B cell (primary cell): Measurements from ENCODE around the gene SLC16A1. TPM values are rescaled to one million over a fixed set of nuclear protein-coding genes. Genes with fewer than 3 reads are reported as not detected.

Experiments
- ATAC-seq: fragments of 200-7000 bp; cut with Tn5 transposase; one replicate; pipeline ENCODE4 v1.10.0; 2021; ENCODE audit warnings: low read depth, mild to moderate bottlenecking, moderate number of reproducible peaks, moderate library complexity
- CTCF ChIA-PET: fragments of 350-600 bp; sonication (Branson Sonifier 250); formaldehyde crosslinking; loops from one replicate; lab custom pipeline; 2021; ENCODE audit warnings: antibody characterized with exemption, inconsistent platforms; lab: Charles Lee
- POLR2A ChIA-PET: fragments of 350-600 bp; sonication (Branson Sonifier 250); formaldehyde crosslinking; loops from one replicate; lab custom pipeline; 2021; ENCODE audit warnings: antibody characterized with exemption; lab: Charles Lee
- DNase-seq: peaks from one replicate; pipeline ENCODE4 v3.0.0; 2013
- H2AFZ ChIP-seq: 2 replicates; pipeline ENCODE4 v1.6.1; 2012; ENCODE audit warnings: mild to moderate bottlenecking, low read depth, low read length; ENCODE audit not compliant: insufficient read depth, poor library complexity, severe bottlenecking
- H3K27ac ChIP-seq, 2 donors: 1 replicate in 1 of 2; 2 replicates in 1 of 2; pipeline ENCODE4 v1.5.1; 2012 to 2013; ENCODE audit warnings: low read length in 2 of 2, mild to moderate bottlenecking in 2 of 2, moderate library complexity in 1 of 2
- H3K27me3 ChIP-seq, 4 experiments: fragments of 200-600 bp in 1 of 4; sonication (generic) in 1 of 4; replicated peaks in 1 of 4; 1 replicate in 2 of 4; 2 replicates in 2 of 4; pipeline versions ENCODE4 v1.6.1 to v1.7.0; 2013 to 2016; ENCODE audit warnings: low read length in 3 of 4, mild to moderate bottlenecking in 2 of 4, mixed read lengths in 1 of 4, moderate library complexity in 1 of 4; ENCODE audit not compliant: insufficient read depth in 4 of 4, control insufficient read depth in 3 of 4; ENCODE audit errors: control extremely low read depth in 1 of 4
- H3K36me3 ChIP-seq, 2 experiments: replicated peaks in 1 of 2; 1 replicate in 1 of 2; 2 replicates in 1 of 2; pipeline versions ENCODE4 v1.6.1 to v1.7.1; 2013; ENCODE audit warnings: low read length in 1 of 2; ENCODE audit not compliant: insufficient read depth in 2 of 2, control insufficient read depth in 1 of 2; ENCODE audit errors: control extremely low read depth in 1 of 2, extremely low read depth in 1 of 2
- H3K4me1 ChIP-seq, 2 donors: fragments of 200-600 bp in 1 of 2; sonication (generic) in 1 of 2; 1 replicate in 1 of 2; 2 replicates in 1 of 2; pipeline versions ENCODE4 v1.5.1 to v1.6.1; 2013 to 2017; ENCODE audit warnings: low read length in 2 of 2; ENCODE audit not compliant: control insufficient read depth in 2 of 2, insufficient read depth in 2 of 2
- H3K4me2 ChIP-seq: replicated peaks from 2 replicates; pipeline ENCODE3; 2012; ENCODE audit warnings: mild to moderate bottlenecking, low read depth, low read length; ENCODE audit not compliant: poor library complexity, severe bottlenecking
- H3K4me3 ChIP-seq, 5 experiments: fragments of 200-600 bp in 1 of 5; sonication (generic) in 1 of 5; 1 replicate in 3 of 5; 2 replicates in 2 of 5; pipeline versions ENCODE4 v1.5.1 to v1.7.0; 2011 to 2016; ENCODE audit warnings: low read length in 4 of 5, mild to moderate bottlenecking in 4 of 5, low read depth in 2 of 5, control low read depth in 1 of 5, moderate library complexity in 1 of 5; ENCODE audit not compliant: insufficient read depth in 1 of 5; ENCODE audit errors: control extremely low read depth in 1 of 5, extremely low read depth in 1 of 5
- H3K79me2 ChIP-seq: fragments of 200-600 bp; sonication (generic); one replicate; pipeline ENCODE4 v1.6.0; 2016; ENCODE audit warnings: low read length; ENCODE audit not compliant: control insufficient read depth, insufficient read depth
- H3K9ac ChIP-seq: fragments of 200-600 bp; sonication (generic); 2 replicates; pipeline ENCODE4 v1.6.1; 2017; ENCODE audit warnings: mild to moderate bottlenecking, low read length, moderate library complexity
- H3K9me3 ChIP-seq, 3 donors: one replicate each; pipeline versions ENCODE4 v1.6.1 to v1.7.1; 2013; ENCODE audit warnings: low read length in 2 of 3; ENCODE audit not compliant: control insufficient read depth in 2 of 3, insufficient read depth in 1 of 3; ENCODE audit errors: control extremely low read depth in 1 of 3
- H4K20me1 ChIP-seq: 2 replicates; pipeline ENCODE4 v1.6.0; 2012; ENCODE audit warnings: mild to moderate bottlenecking, low read length; ENCODE audit not compliant: insufficient read depth, control insufficient read depth, poor library complexity, severe bottlenecking
- H3K27ac Mint-ChIP-seq: one replicate; pipeline ENCODE4 v1.8.0; 2021; ENCODE audit warnings: mixed read lengths
- H3K27me3 Mint-ChIP-seq: one replicate; pipeline ENCODE4 v1.8.0; 2021; ENCODE audit warnings: mixed read lengths
- H3K4me1 Mint-ChIP-seq: one replicate; pipeline ENCODE4 v1.8.0; 2021; ENCODE audit warnings: mixed read lengths
- H3K4me3 Mint-ChIP-seq: one replicate; pipeline ENCODE4 v1.8.0; 2021; ENCODE audit warnings: mixed read lengths
- H3K9me3 Mint-ChIP-seq: one replicate; pipeline ENCODE4 v1.8.0; 2022; ENCODE audit warnings: mixed read lengths; ENCODE audit not compliant: insufficient read depth
- CTCF ChIP-seq: fragments of 200-600 bp; IDR thresholded peaks from one replicate; pipeline ENCODE4 v1.8.0; 2022; ENCODE audit warnings: antibody characterized with exemption, mild to moderate bottlenecking
- EZH2 ChIP-seq: IDR thresholded peaks from 2 replicates; pipeline ENCODE4 v1.6.1; 2012; ENCODE audit warnings: borderline replicate concordance, low read depth, mild to moderate bottlenecking, moderate library complexity, low read length; ENCODE audit not compliant: insufficient read depth, poor library complexity, severe bottlenecking
- WGBS: methylation state at CpG from one replicate; pipeline ENCODE4 v1.1.5; 2013; ENCODE audit warnings: missing lambda C conversion rate; ENCODE audit not compliant: insufficient coverage; 5-methylcytosine and 5-hydroxymethylcytosine counted together
- intact Hi-C: fragments of 100-400 bp; cut with micrococcal nuclease; formaldehyde crosslinking; loops from one replicate; pipeline ENCODE4 v1.10.0; 2022
- polyA minus RNA-seq: library from RNA; depleted of rRNA, polyadenylated mRNA; stranded (reverse); fragments of >200 nt; gene quantifications from 2 replicates; pipeline ENCODE4 v1.2.3, GENCODE V29; 2012
- polyA plus RNA-seq: library from polyadenylated mRNA; depleted of rRNA; stranded (reverse); fragments of >200 nt; gene quantifications from 2 replicates; pipeline ENCODE4 v1.2.3, GENCODE V29; 2012
- total RNA-seq, 2 donors: library from RNA; stranded (reverse); fragments of 120-200 nt in 1 of 2; gene quantifications; 1 replicate in 1 of 2; 2 replicates in 1 of 2; pipeline versions ENCODE4 v1.2.3 to v1.2.4, GENCODE V29; 2013 to 2022

The SLC16A1 gene, protein sequence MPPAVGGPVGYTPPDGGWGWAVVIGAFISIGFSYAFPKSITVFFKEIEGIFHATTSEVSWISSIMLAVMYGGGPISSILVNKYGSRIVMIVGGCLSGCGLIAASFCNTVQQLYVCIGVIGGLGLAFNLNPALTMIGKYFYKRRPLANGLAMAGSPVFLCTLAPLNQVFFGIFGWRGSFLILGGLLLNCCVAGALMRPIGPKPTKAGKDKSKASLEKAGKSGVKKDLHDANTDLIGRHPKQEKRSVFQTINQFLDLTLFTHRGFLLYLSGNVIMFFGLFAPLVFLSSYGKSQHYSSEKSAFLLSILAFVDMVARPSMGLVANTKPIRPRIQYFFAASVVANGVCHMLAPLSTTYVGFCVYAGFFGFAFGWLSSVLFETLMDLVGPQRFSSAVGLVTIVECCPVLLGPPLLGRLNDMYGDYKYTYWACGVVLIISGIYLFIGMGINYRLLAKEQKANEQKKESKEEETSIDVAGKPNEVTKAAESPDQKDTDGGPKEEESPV
- total RNA-seq, result 13.0 and 15.8 TPM in 2 replicates
- total RNA-seq (2013), result 8.4 TPM
- polyA plus RNA-seq, result 2.1 and 9.3 TPM in 2 replicates
- 14.7 and 18.4 TPM in 2 replicates for polyA minus RNA-seq

GRCh38 chr1:112955773-112956543 lies at the start of gene SLC16A1:
TSS of gene SLC16A1 (minus strand) at chr1:112956196. CDS start at chr1:112929308, 26,888 bp downstream.
- Mint-ChIP-seq H3K27me3 (no peaks in the 10 kb centered on the region), H3K27ac (peak within 1 kb of the TSS; percentile 99), H3K9me3 (no peaks in the 10 kb centered on the region), H3K4me3 (peak within 1 kb of the TSS; percentile 99), H3K4me1 (peaks cover 48% of the 10 kb centered on the region)
- Histone ChIP-seq H3K4me2 (peak within 1 kb of the TSS; percentile 91), H3K9ac (peak within 1 kb of the TSS; percentile 75), H3K79me2 (peaks cover 33% of the 10 kb centered on the region), H3K9me3 (no peaks in the 10 kb centered on the region), H4K20me1 (no peaks in the 10 kb centered on the region), H3K36me3 (peaks cover 2 to 5% of the 10 kb centered on the region in 2 experiments), H2AFZ (peak within 1 kb of the TSS; percentile 97), H3K4me1 (peaks cover 26 to 30% of the 10 kb centered on the region in 2 donors), H3K4me3 (peak within 1 kb of the TSS; percentile 53 to 97 (median 88)), H3K27ac (peak within 1 kb of the TSS; percentile 88 to 92), H3K27me3 (no peaks in the 10 kb centered on the region)
- TF ChIP-seq CTCF, result no peak
- no peak for TF ChIP-seq EZH2
- WGBS, result under 1% methylated on average over 90 of the region's 90 CpGs
- ChIA-PET POLR2A (interaction anchor here (0.6 kb wide), 1 partner anchor 57 kb away, joined by 3 read pairs; no protein-coding TSS in a partner anchor), CTCF (interaction anchor here (1.0 to 1.3 kb wide), 10 partner anchors 9 to 565 kb away, joined by 3 to 12 read pairs (median 4); partner anchors contain the start of genes LRIG2 and PPM1J)
- ATAC-seq (peak; percentile 84), DNase-seq (peak; percentile 94)
- intact Hi-C loops, result loop anchor here (1.0 to 10.0 kb wide), 13 partner anchors 75 to 1759 kb away; partner anchors contain the start of genes CAPZA1, HIPK1, LRIG2 and NRAS
